HG03045 (cell line): Measurements from ENCODE around the gene CFC1.
"Not testable (repeated sequence)": the region's sequence is repeated elsewhere in the genome, so short reads cannot be mapped to it uniquely, and the experiment has no call there.

ENCODE experiments used
- ATAC-seq: cut with Tn5 transposase; IDR thresholded peaks from one replicate; pipeline ENCODE4 v1.9.1; 2021; ENCODE audit warnings: mild to moderate bottlenecking, moderate library complexity; ENCODE audit not compliant: unreplicated experiment

Gene CFC1

DNA sequence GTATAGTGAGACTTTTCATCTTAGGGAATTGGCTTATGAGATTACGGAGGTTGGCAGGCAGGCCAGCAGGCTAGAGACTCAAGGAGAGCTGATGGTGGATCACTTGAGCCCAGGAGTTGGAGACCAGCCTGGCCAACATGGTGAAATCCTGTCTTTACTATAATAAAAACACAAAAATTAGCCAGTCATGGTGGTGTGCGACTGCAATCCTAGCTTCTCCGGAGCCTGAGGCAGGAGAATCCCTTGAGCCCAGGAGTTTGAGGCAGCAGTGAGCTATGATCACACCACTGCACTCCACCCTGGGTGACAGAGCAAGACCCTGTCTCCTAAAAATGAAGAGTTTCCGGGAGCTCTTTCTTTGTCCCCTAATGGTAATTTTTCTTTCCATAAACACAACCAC lies 14.6 kb downstream of the CFC1 start:
- ATAC-seq: not testable (repeated sequence)

- not testable (repeated sequence) for ATAC-seq
Observed at GRCh38 chr2:130583582-130583981, 15.8 kb downstream of the CFC1 start.

DNA sequence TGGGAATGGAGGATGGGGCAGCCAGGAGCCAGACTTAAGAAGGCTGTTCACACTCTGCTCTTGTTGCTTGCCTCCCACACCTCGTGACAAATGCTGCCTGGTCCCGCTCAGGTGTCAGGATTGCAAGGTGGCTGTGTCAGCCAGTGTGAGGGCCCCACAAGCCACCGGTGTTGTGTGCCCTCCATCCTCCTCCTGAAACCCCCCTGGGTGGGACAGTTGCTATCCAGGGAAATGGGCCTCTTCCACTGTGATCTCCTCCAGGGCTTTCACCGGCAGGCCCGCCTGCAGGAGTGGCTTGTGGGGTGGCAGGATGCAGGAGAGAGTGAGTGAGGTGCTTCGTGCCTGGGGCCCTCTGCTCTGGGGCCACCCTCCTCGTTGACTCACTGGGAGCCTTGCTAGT lies 16.4 kb downstream of the CFC1 start:
- not testable (repeated sequence) for ATAC-seq

DNA sequence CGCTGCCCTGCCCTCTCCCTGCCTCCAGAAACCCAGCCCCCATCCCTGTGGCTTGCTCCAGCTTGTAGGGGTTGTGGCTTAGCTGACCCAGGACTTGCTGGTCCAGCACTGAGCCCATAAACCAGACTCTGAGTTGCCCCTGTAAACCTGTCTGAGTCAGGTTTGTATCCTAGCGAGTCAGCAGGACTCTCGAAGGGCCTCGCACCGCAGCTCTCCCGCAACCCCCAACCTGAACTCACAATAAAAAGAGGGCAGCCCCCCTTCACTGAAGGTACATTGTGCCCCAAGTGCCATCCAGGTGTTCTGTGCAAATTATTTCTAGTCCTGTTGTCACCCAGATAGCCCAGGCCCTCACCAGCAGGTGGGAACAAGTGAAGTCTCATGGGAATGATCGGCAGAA lies 17.9 kb downstream of the CFC1 start:
- ATAC-seq: not testable (repeated sequence)

GRCh38 chr2:130579121-130579520 lies 20.3 kb downstream of the CFC1 start:
- not testable (repeated sequence) for ATAC-seq

- not testable (repeated sequence) for ATAC-seq
Observed at GRCh38 chr2:130577559-130577958, 21.8 kb downstream of the CFC1 start.

- not testable (repeated sequence) for ATAC-seq
Observed at GRCh38 chr2:130576209-130576784, 23.1 kb downstream of the CFC1 start.

GRCh38 chr2:130574230-130574629 lies 25.1 kb downstream of the CFC1 start:
- not testable (repeated sequence) for ATAC-seq

DNA sequence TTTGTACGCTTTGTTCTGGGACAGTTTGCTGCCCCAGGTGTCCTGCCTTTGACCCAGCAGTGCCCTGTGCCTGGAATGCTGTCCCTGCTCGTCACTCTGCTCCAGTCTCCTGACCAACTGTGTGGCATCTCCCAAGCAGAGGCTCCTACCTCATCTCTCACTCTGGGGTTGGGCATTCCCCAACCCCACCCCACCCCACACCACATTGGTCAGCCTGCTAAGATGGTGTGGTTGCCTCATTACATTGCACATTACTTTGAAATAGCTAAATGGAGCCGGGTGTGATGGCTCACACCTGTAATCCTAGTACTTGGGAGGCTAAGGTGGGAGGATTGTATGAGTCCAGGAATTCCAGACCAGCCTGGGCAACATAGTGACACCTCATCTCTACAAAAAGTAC lies 27.4 kb downstream of the CFC1 start:
- ATAC-seq: not testable (repeated sequence)

GRCh38 chr2:130566165-130566564 lies 33.2 kb downstream of the CFC1 start:
- not testable (repeated sequence) for ATAC-seq

DNA sequence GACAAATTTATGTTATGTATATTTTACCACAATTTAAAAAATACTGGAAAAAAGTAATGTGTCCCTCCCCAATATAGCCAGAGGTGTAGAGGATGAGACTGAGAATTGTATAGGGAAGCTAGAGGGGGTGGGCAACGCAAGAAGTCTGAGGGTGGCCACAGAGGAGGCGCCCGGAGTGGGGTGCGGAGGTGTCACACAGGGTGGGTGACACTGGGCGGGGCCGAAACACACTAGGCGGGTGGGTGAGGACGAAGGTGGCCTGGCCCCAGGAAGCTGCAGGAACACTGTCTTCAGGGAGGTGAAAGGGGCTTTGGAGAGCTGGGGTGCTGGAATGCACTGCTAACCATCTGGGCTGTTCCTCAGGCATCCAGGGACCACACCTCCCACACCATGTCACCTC lies 42.9 kb downstream of the CFC1 start:
- not testable (repeated sequence) for ATAC-seq

DNA sequence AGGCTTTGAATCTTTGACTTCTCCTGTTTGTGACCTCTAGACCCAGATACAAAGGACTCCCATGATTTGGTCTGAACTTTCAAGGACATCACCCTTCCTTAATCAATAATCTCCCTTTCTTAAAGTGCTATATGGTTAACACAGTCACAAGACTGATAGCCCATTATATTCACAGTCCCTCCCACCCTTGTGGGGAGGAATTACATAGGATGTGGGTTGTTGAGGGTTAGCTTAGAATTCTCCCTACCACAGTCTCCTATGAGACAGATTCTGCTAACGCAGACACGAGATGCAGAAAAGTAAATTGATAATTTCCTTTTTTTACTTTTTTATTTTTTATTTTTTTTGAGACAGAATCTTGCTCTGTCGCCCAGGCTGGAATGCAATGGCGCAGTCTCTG lies 45.2 kb downstream of the CFC1 start:
- not testable (repeated sequence) for ATAC-seq

GRCh38 chr2:130549475-130549874 lies 49.9 kb downstream of the CFC1 start:
- ATAC-seq: not testable (repeated sequence)

GRCh38 chr2:130548418-130548817 lies 51.0 kb downstream of the CFC1 start:
- ATAC-seq: not testable (repeated sequence)

DNA sequence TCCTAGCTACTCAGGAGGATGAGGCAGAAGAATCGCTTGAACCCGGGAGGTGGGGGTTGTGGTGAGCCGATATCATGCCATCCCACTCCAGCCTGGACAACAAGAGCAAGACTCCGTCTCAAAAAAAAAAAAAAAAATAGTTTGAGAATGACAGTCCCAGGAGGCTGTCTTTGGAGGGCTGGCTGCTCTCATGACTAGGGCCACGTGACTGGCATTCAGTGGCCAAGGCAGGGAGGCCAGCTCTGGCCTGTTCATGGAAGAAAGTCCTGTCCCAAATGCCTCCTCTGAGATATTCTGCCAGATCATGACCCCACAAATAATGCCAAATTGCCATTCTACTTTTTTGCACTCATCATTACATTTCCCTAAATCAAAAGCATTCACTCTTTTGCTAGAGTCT lies 54.4 kb downstream of the CFC1 start:
- not testable (repeated sequence) for ATAC-seq

GRCh38 chr2:130543785-130544528 lies 55.4 kb downstream of the CFC1 start:
- ATAC-seq: not testable (repeated sequence)

- ATAC-seq: not testable (repeated sequence)
Observed at GRCh38 chr2:130542789-130543188, 56.6 kb downstream of the CFC1 start.
